Osteoblast (primary cell): Measurements from ENCODE around the gene PAGE2. TPM values are rescaled to one million over a fixed set of nuclear protein-coding genes. Genes with fewer than 3 reads are reported as not detected.

Experiments
- DNase-seq: peaks from one replicate; pipeline ENCODE4 v3.0.0; 2011; ENCODE audit warnings: low spot score, mixed read lengths; ENCODE audit not compliant: insufficient read length; ENCODE audit errors: missing footprints
- H2AFZ ChIP-seq: 2 replicates; pipeline ENCODE4 v1.6.0; 2011; ENCODE audit warnings: mild to moderate bottlenecking, low read length
- H3K27ac ChIP-seq: 2 replicates; pipeline ENCODE4 v1.5.1; 2011; ENCODE audit warnings: mild to moderate bottlenecking, low read depth, low read length, moderate library complexity
- H3K27me3 ChIP-seq: 2 replicates; pipeline ENCODE4 v1.6.0; 2012; ENCODE audit warnings: mild to moderate bottlenecking, control low read depth, inconsistent platforms, low read length, moderate library complexity; ENCODE audit not compliant: insufficient read depth
- H3K36me3 ChIP-seq: 2 replicates; pipeline ENCODE4 v1.5.1; 2011; ENCODE audit warnings: mild to moderate bottlenecking, low read length, control low read depth, moderate library complexity; ENCODE audit not compliant: insufficient read depth
- H3K4me1 ChIP-seq: 2 replicates; pipeline ENCODE4 v1.5.1; 2011; ENCODE audit warnings: mild to moderate bottlenecking, low read length, control low read depth, moderate library complexity; ENCODE audit not compliant: insufficient read depth
- H3K4me2 ChIP-seq: 2 replicates; pipeline ENCODE4 v1.6.0; 2011; ENCODE audit warnings: mild to moderate bottlenecking, low read length; ENCODE audit not compliant: insufficient read depth
- H3K4me3 ChIP-seq: fragments of 200-600 bp; sonication (generic); 3 replicates; pipeline ENCODE4 v1.5.1; 2012; ENCODE audit warnings: mild to moderate bottlenecking, low read length, inconsistent platforms; ENCODE audit not compliant: insufficient read depth
- H3K79me2 ChIP-seq: 2 replicates; pipeline ENCODE4 v1.6.0; 2012; ENCODE audit warnings: mild to moderate bottlenecking, low read length, control low read depth, inconsistent platforms; ENCODE audit not compliant: insufficient read depth
- H3K9me3 ChIP-seq: 2 replicates; pipeline ENCODE4 v1.5.1; 2011; ENCODE audit warnings: low read depth, low read length, control low read depth
- H4K20me1 ChIP-seq: 2 replicates; pipeline ENCODE4 v1.6.0; 2012; ENCODE audit warnings: mild to moderate bottlenecking, low read length, control low read depth; ENCODE audit not compliant: insufficient read depth
- total RNA-seq: library from RNA; depleted of rRNA; stranded (reverse); fragments of >200 nt; gene quantifications from 2 replicates; pipeline ENCODE4 v1.2.3, GENCODE V29; 2012
- TF ChIP-seq, protein P1 (sequence below): IDR thresholded peaks from 2 replicates; pipeline ENCODE4 v1.5.1; 2011; ENCODE audit warnings: mild to moderate bottlenecking, low read depth, low read length, moderate library complexity; ENCODE audit errors: extremely low read depth

PAGE2 gene
- total RNA-seq, 1 donor: not detected

DNA sequence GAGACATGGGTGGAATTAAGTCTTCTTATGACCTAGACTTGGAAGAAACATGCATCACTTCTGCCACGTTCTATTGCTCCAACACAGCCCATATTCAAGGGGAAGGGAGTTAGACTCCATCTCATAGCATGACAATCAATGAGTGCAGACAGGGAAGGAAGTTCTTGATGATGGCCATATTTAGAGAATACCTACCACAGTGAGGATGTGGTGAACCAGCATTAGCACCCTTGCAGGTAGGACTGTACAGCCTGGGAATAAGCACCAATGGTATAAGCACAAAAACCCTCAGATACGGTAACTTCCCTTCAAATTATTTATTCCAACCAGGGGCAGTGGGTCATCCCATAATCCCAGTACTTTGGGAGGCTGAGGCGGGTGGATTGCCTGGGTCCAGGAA, 29.8 kb downstream of the PAGE2 start:
- Histone ChIP-seq H3K27ac (no peak overlapping the region), H3K4me3 (no peak overlapping the region)
- DNase-seq: no peak

GRCh38 chrX:55119271-55119670, 30.5 kb downstream of the PAGE2 start:
- TF ChIP-seq, protein P1, sequence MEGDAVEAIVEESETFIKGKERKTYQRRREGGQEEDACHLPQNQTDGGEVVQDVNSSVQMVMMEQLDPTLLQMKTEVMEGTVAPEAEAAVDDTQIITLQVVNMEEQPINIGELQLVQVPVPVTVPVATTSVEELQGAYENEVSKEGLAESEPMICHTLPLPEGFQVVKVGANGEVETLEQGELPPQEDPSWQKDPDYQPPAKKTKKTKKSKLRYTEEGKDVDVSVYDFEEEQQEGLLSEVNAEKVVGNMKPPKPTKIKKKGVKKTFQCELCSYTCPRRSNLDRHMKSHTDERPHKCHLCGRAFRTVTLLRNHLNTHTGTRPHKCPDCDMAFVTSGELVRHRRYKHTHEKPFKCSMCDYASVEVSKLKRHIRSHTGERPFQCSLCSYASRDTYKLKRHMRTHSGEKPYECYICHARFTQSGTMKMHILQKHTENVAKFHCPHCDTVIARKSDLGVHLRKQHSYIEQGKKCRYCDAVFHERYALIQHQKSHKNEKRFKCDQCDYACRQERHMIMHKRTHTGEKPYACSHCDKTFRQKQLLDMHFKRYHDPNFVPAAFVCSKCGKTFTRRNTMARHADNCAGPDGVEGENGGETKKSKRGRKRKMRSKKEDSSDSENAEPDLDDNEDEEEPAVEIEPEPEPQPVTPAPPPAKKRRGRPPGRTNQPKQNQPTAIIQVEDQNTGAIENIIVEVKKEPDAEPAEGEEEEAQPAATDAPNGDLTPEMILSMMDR: no peak
- Histone ChIP-seq H3K36me3 (no peaks in the 10 kb centered on the region), H3K79me2 (no peaks in the 10 kb centered on the region), H3K4me3 (no peak overlapping the region), H2AFZ (no peak overlapping the region), H4K20me1 (no peaks in the 10 kb centered on the region), H3K27ac (no peak overlapping the region), H3K9me3 (no peaks in the 10 kb centered on the region), H3K4me2 (no peak overlapping the region), H3K4me1 (no peaks in the 10 kb centered on the region), H3K27me3 (peaks cover 24% of the 10 kb centered on the region)
- DNase-seq: no peak

More for the DNA sequence above, 29.8 kb downstream of the PAGE2 start:
- H3K36me3 ChIP-seq: no peaks in the 10 kb centered on the region
- H4K20me1 ChIP-seq: no peaks in the 10 kb centered on the region
- H3K4me1 ChIP-seq: no peaks in the 10 kb centered on the region
- H3K79me2 ChIP-seq: no peaks in the 10 kb centered on the region
- H3K9me3 ChIP-seq: no peaks in the 10 kb centered on the region
- no peak overlapping the region for H3K4me2 ChIP-seq
- peaks cover 24% of the 10 kb centered on the region for H3K27me3 ChIP-seq
- TF ChIP-seq, protein P1: no peak
- H2AFZ ChIP-seq: no peak overlapping the region

GRCh38 chrX:55119712-55120111, 30.9 kb downstream of the PAGE2 start:
- Histone ChIP-seq H3K79me2 (no peaks in the 10 kb centered on the region), H3K4me1 (no peaks in the 10 kb centered on the region), H3K9me3 (no peaks in the 10 kb centered on the region), H3K36me3 (no peaks in the 10 kb centered on the region), H4K20me1 (no peaks in the 10 kb centered on the region), H2AFZ (no peak overlapping the region), H3K4me2 (no peak overlapping the region), H3K27ac (no peak overlapping the region), H3K4me3 (no peak overlapping the region), H3K27me3 (peaks cover 24% of the 10 kb centered on the region)
- no peak for DNase-seq
- TF ChIP-seq, protein P1: no peak

GRCh38 chrX:55120761-55121358, 32.0 kb downstream of the PAGE2 start:
- H3K4me3 ChIP-seq: no peak overlapping the region
- no peaks in the 10 kb centered on the region for H3K36me3 ChIP-seq
- H2AFZ ChIP-seq: no peak overlapping the region
- no peaks in the 10 kb centered on the region for H4K20me1 ChIP-seq
- TF ChIP-seq, protein P1: no peak
- DNase-seq: no peak
- no peaks in the 10 kb centered on the region for H3K79me2 ChIP-seq
- H3K27ac ChIP-seq: no peak overlapping the region
- peaks cover 22% of the 10 kb centered on the region for H3K27me3 ChIP-seq
- H3K9me3 ChIP-seq: no peaks in the 10 kb centered on the region
- no peaks in the 10 kb centered on the region for H3K4me1 ChIP-seq
- H3K4me2 ChIP-seq: no peak overlapping the region
